GM18873 (cell line): ENCODE measurements around the gene GDPD5.

Experiments
- ATAC-seq: cut with Tn5 transposase; IDR thresholded peaks from one replicate; pipeline ENCODE4 v1.9.1; 2021; ENCODE audit warnings: mild to moderate bottlenecking, moderate library complexity, moderate number of reproducible peaks; ENCODE audit not compliant: unreplicated experiment, low FRiP score

GDPD5 gene

DNA sequence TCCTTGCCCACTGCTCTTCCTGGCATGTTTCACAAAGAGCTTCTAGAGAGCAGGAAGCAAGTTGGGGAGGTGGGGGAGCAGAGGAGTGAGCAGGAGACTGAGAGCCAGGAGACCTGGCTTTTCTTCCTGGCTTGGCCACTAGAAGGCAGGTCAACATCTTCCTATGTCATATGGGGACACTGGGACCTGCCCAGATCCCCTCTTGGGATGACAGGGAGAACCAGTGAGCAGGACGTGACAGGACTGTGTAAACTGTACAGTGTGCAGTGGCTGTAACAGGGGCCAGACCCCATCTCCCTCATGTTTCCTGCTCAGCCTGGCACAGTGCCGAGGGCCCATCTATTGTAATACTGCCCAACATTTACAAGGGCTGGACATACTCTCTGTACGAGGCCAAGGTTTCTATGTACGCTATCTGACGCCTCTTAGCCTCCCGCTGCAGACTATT is 29.4 kb downstream of the GDPD5 start:
- ATAC-seq = no peak

DNA sequence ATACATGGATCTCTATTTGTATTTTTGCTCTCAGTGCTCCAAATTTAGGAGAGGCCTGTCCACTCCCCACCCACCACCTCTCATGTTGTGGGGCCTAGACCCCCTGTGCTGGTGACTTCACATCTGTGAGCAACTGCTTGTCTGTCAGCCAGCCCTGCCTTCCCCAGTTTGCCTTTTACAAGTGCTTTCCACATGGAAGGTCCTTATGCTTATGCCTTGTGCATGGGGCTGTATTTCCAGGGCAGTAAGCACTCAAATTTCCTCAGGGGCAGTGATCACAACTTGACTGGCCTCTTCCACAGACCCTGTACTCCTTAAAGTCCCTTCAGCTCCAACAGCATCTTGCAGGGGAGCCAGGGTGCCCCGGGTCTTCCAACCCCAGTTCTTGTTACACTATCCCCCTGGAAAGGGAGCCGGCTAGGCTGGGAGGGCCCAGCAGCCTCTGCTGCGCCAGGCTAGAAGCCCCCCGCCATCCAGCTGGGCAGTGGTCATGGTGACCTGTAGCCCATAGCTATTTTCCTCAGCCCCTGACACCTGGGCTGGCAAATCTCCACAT is 29.9 kb downstream of the GDPD5 start:
- ATAC-seq = no peak

- ATAC-seq = no peak
Measured at GRCh38 chr11:75493626-75494025, 32.1 kb downstream of the GDPD5 start.

GRCh38 chr11:75492181-75492820 is 33.4 kb downstream of the GDPD5 start:
- ATAC-seq = no peak

- no peak for ATAC-seq
Measured at GRCh38 chr11:75491465-75491864, 34.3 kb downstream of the GDPD5 start.

DNA sequence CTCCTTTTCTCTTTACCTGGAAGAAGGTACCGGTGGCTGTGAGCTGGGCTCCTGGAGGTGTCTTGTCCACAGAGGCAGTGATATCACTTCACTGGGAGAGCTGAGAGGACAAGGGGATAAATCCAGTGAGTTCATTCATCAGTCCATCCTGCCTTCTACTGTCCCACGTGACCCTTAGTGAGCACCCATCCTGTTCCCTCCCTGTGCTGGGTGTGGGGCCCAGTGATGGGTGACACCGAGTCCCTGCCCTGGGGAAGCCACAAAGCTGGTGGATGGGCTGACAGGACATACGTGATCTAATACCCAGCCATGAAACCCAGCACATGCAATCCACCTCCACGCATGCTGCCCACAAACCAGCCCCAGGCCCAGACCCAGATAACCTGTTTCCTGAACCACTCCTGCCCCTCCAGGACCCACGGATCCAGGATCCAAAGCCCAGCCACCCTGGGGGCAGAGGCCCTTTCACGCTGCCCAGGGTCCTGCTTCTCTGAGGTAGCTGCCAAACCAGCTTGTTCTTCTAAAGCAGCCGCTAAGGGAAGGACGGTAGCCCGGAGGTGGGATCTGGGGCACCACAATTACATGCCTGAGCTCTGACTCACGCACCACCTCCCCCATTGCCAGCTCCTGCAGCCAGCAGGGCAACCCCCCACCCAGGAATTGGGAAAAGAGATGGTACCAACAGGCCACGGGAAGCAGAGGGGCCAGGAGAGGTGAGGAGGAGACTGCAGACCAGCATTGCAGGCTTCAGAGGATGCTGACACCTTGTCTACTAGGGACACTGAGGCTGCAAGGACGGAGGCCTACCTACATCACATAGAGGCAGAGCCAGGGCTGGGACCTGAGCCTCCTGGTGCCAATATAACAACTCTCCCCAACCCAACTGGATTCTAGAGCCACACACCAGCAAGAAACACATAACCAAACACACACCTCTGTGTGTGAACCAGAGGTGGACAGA is 35.2 kb downstream of the GDPD5 start:
- ATAC-seq = no peak

GRCh38 chr11:75487365-75487764 is 38.4 kb downstream of the GDPD5 start:
- no peak for ATAC-seq

DNA sequence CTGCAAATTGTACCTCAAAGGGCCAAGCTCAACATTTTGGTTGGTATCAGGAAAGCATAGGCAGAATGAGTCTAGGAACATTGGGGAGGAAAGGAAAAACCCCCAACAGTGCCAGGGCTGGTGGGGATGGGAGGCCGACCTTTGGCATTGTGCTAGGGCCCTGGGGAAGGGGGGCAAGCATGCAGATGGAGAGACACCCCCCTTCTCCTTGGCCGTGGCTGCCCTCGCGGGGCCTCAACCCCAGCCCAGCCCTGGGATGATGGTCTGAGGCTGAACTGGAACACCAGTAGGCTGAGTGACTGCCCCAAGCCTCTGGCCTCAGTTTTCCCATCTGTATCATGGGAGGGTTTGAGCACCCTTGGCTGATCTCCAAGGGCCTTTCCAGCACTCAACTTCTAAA is 40.0 kb downstream of the GDPD5 start:
- ATAC-seq = no peak

DNA sequence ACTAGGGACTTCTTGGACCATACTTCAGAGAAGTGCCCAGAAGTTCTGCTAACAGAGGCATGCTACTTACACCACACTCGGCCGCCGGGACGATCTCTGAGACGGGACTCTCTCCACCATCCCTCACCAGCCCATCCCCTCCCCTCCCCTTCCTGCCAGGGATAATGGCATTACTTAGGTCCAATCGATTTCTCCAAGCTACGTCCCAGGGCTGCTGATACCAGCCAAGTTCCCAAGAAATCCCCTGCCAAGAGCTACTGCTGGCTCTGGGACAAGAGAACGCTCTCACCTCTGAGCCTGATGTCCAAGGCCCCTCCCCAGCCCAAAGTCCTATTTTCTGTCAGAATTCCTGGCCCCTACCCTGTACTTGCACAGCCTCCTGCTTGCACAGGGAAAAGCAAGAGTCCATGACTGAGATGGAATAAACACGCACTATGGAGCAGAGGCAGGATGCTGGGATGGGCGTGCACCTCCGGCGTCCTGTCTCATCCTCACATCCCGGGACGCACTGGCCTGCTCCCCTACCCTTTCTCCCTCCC is 42.7 kb downstream of the GDPD5 start:
- no peak for ATAC-seq

GRCh38 chr11:75481922-75482606 is 43.7 kb downstream of the GDPD5 start:
- no peak for ATAC-seq

GRCh38 chr11:75481223-75481921 is 44.4 kb downstream of the GDPD5 start:
- ATAC-seq = no peak

DNA sequence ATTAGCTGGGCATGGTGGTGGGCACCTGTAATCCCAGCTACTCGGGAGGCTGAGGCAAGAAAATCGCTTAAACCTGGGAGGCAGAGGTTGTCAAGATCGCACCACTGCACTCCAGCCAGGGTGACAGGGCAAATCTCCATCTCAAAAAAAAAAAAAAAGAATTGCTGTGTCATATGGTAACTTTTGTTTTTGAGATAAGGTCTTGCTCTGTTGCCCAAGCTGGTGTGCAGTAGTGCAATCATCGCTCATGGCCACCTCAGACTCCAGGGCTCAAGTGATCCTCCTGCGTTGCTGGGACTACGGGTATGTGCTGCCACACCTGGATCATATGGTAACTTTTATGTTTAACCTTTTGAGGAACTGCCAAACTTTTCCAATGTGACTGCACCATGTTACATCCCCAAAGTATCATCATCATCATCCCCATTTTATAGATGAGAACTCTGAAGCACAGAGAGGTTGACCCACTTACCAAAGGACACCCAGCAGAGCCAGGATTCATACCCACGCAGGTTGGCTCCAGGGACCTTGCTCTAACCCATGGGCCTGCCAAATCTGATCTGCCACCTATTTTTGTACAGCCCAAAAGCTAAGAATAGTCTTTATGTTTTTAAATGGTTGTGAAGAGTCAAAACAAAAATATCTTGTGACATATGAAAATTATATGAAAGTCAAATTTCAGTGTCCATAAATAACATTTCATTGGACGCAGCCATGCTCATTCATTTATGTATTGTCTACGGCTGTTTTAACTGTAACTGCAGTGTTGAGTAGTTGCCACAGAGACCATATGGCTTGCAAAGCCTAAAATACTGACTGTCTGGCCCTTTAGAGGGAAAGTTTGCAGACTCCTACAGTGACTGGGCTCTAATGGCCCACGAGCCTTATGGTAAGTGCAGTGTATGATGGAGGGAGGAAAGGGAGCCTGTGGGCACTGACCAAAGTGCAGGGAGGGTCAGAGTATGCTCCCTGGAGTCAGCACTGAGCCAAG is 45.3 kb downstream of the GDPD5 start:
- ATAC-seq = no peak

GRCh38 chr11:75479597-75480145 is 46.1 kb downstream of the GDPD5 start:
- ATAC-seq = no peak

DNA sequence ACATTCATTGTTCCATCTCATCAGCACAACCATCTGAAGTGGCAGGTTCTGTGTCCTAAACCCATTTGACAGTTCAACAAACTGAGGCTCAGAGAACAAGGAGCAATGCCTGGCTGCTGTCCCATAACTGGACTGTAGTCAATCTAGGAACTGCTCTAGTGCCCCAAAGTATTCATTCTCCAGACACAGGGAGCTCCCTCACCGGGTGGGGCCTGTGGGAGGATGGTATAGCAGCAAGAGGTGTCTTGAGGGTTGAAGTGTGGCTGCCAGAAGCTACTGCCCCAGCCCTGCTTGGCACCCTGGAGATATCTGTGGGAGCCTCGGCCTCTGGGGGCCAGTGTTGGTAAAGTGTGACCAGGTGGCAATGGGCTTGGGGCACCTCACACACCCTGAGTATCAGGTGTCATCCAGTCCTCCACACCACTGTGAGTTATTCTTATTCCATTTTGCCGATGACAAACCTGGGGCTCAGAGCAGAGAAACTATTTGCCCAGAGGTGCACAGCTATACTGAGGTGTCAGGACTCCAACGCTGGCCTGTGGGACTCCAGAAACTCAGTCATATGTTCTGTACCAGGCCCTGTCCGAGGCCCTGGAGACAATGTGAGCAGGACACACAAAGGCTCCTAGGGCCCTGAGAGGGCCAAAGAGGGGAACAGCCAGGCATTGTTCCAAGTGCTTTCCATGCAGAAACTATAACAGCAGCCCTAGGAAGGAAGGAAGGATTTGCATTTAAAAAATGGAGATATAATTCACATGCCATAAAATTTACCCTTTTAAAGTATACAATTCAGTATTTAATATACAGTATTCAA is 46.8 kb downstream of the GDPD5 start:
- no peak for ATAC-seq

GRCh38 chr11:75477614-75477935 is 48.2 kb downstream of the GDPD5 start:
- no peak for ATAC-seq

DNA sequence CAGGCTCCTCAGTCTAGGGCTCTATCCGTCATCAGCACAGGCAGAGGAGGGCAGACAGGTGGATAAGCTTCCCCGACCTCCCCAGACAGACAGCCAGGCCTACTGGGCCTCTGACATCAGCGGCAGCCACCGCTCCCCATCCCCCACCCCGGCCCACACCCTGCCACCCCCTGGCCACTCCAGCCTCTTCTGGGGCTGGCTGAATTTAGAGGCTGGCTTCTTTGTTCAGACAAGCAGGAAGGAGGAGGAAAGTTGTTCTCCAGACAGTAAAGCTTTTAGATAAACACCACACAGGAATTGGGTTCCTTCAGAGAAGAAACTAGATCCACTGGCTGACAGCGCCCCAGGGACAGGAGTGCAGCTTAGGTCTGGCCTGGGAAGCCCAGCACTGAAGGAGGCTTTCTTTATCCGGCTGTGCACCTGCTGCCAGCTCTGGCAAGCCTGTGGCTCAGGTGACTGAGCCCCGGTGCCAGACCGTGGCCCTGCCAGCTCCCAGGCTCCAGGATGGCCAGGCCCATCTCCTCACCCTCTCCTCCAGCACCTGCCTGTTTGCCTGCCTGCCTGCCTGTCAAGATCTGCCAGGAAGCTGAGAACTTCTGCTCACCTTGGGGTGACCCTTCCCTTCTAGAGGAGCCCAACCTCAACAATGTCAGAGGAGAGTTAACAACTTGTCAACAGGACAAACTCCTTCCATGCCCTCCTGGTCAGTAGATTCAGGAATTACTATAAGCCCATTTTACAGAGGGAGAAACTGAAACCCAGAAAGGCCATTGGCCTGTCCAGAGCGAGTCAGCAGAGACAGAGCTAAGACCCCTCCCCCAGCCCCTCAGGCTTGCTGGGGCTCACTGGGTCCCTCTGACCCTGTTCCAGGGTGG is 48.8 kb downstream of the GDPD5 start:
- ATAC-seq = no peak
